Muscle layer of colon (tissue), 2 donors: ENCODE results near the gene MGST1.

ENCODE experiments used
- H3K27ac ChIP-seq: one replicate; pipeline ENCODE4 v1.7.0; 2013; ENCODE audit warnings: low read depth, mild to moderate bottlenecking, low read length, moderate library complexity
- H3K27me3 ChIP-seq, 2 donors: one replicate each; pipeline ENCODE4 v1.7.0; 2013; ENCODE audit warnings: low read length in 2 of 2, mild to moderate bottlenecking in 2 of 2; ENCODE audit not compliant: insufficient read depth in 2 of 2, control insufficient read depth in 1 of 2
- H3K36me3 ChIP-seq: one replicate; pipeline ENCODE4 v1.7.0; 2013; ENCODE audit warnings: mild to moderate bottlenecking, low read length; ENCODE audit not compliant: insufficient read depth
- H3K4me1 ChIP-seq: one replicate; pipeline ENCODE4 v1.7.0; 2013; ENCODE audit warnings: mild to moderate bottlenecking, low read length; ENCODE audit not compliant: insufficient read depth
- H3K4me3 ChIP-seq, 2 donors: one replicate each; pipeline ENCODE4 v1.7.0; 2013; ENCODE audit warnings: low read length in 2 of 2, low read depth in 1 of 2, mild to moderate bottlenecking in 1 of 2, moderate library complexity in 1 of 2
- H3K9ac ChIP-seq: one replicate; pipeline ENCODE4 v1.7.0; 2013; ENCODE audit warnings: low read length
- H3K9me3 ChIP-seq: one replicate; pipeline ENCODE4 v1.7.0; 2013; ENCODE audit warnings: mild to moderate bottlenecking, low read length
- donor health status: abdominal sarcoma.
- donor health status: Adenocarcinoma of cecum.

The MGST1 gene

DNA sequence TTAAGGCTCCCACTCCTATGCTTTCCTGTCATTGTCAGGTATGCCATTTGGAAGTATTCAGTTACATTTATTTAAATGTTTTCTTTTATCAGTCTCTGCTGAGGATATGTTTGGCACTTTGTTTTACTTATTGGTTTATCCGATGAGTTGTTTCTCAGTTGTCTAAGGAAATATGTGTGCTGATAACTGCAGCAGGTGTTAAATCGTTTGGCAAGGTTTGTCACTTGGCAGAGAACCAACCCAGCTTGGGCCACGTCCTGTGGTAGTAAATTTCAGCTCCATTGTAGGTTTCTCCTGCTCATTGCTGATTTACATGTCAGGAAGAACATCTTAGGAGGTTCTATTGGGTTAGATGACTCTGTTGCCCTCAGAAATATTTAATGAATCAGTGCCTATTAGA is 22.0 kb upstream of the MGST1 start:
- Histone ChIP-seq H3K4me3 (no peak overlapping the region), H3K27me3 (no peaks in the 10 kb centered on the region), H3K9ac (no peak overlapping the region), H3K36me3 (no peaks in the 10 kb centered on the region), H3K4me1 (no peaks in the 10 kb centered on the region), H3K27ac (no peak overlapping the region), H3K9me3 (no peaks in the 10 kb centered on the region)

DNA sequence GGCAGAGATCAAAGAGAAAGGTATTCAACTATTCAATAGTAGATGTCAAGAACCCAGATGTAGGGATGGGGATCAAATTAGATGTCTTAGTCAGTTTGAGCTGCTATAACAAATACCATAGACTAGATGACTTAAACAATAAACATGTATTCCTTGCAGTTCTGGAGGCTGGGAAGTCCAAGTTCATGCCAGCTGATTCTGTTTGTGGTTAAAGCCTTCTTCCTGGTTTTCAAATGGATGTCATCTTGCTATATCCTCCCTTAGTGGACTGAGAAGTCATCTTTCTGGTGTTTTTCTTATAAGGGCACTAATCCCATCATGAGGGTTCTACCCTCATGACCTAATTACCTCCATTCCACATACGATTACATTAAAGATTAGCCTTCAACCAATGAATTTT is 19.5 kb upstream of the MGST1 start:
- no peak overlapping the region for H3K9ac ChIP-seq
- H3K4me1 ChIP-seq = no peaks in the 10 kb centered on the region
- H3K36me3 ChIP-seq = no peaks in the 10 kb centered on the region
- H3K4me3 ChIP-seq = no peak overlapping the region
- H3K9me3 ChIP-seq = no peaks in the 10 kb centered on the region
- H3K27ac ChIP-seq = no peak overlapping the region
- no peaks in the 10 kb centered on the region for H3K27me3 ChIP-seq

DNA sequence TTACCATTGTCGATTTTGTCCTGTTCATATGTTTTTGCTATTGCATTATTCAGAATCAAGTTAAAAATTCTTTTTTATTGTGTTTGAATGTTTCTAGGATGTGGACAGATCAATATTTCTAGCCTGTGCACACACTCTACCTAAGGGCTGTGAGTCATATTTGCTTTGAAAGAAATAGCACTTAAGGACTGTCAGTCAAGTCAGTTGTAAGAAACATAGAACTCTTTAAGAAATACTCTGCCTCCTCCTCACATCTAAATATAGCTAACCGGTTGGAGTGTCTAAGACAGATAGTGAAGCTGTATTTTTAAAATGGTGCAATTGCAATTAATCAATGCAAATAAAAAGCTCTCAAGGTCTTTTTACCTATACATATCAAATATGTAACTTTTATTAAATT is 17.9 kb upstream of the MGST1 start:
- H3K36me3 ChIP-seq = no peaks in the 10 kb centered on the region
- H3K27me3 ChIP-seq = no peaks in the 10 kb centered on the region

DNA sequence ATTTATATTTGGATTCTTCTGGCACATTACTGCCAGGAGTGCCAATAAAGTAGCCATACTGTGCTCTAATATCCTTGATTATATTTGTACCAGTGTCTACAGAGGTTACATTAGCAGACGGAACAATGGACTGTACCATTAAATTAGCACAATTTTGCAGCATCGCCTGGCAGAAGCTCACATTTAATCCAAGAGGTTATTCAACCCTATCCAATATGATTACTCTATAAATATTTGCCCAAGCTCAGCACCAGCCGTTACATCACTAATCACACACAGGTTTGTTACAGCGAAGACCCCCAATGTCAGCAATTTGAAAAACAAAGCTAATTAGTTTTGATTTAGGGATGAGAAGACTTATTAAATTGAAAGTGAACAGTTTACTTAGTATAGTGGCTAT is 16.9 kb upstream of the MGST1 start:
- Histone ChIP-seq H3K27me3 (no peaks in the 10 kb centered on the region), H3K4me1 (no peaks in the 10 kb centered on the region), H3K4me3 (no peak overlapping the region), H3K27ac (no peak overlapping the region), H3K9me3 (no peaks in the 10 kb centered on the region), H3K9ac (no peak overlapping the region), H3K36me3 (no peaks in the 10 kb centered on the region)

More for the DNA sequence above, 17.9 kb upstream of the MGST1 start:
- no peaks in the 10 kb centered on the region for H3K4me1 ChIP-seq
- no peak overlapping the region for H3K9ac ChIP-seq
- H3K9me3 ChIP-seq = no peaks in the 10 kb centered on the region
- no peak overlapping the region for H3K4me3 ChIP-seq
- H3K27ac ChIP-seq = no peak overlapping the region

DNA sequence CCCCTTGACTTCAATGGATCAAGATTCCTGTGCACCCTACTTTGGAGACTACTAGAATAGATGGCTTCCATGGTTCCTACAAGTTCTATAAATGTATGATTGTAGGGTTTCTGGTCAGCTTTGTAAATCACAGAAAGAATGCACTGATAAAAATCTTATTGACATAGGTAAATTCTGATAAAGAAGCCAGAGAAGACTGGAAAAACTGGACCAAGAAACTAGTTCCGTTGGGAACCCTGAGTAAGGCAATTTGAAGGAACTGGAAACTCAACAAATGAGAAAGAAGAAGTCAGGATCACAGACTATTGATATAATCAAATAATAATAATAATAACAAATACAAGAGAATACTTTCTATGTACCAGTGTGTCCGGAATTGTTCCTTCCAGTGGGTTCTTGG is 15.4 kb upstream of the MGST1 start:
- Histone ChIP-seq H3K27me3 (no peaks in the 10 kb centered on the region), H3K9me3 (no peaks in the 10 kb centered on the region)

DNA sequence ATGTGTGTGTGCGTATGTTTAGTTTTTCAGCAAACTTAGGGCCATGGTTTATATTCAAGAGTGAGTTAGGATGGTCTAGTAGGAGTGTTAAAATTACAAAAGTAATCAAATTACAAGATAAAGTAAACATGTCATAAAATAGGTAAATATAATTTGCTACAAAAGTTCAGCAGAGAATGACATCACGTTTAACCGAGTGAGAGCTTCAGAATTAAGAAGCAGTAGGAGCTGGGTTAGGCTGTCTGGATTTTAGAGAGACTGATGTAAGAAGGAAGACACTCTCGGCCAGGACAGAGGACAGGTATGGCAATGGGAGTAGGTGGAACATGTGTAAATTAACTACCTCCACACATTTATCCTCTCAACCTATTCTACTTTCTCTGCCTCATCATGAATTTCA is 11.6 kb upstream of the MGST1 start:
- H3K4me3 ChIP-seq = no peak overlapping the region
- no peaks in the 10 kb centered on the region for H3K9me3 ChIP-seq
- no peak overlapping the region for H3K27ac ChIP-seq
- no peaks in the 10 kb centered on the region for H3K27me3 ChIP-seq
- no peak overlapping the region for H3K9ac ChIP-seq
- H3K36me3 ChIP-seq = no peaks in the 10 kb centered on the region
- H3K4me1 ChIP-seq = no peaks in the 10 kb centered on the region

More for the DNA sequence above, 15.4 kb upstream of the MGST1 start:
- Histone ChIP-seq H3K36me3 (no peaks in the 10 kb centered on the region), H3K27ac (no peak overlapping the region), H3K4me1 (no peaks in the 10 kb centered on the region), H3K9ac (no peak overlapping the region), H3K4me3 (no peak overlapping the region)

DNA sequence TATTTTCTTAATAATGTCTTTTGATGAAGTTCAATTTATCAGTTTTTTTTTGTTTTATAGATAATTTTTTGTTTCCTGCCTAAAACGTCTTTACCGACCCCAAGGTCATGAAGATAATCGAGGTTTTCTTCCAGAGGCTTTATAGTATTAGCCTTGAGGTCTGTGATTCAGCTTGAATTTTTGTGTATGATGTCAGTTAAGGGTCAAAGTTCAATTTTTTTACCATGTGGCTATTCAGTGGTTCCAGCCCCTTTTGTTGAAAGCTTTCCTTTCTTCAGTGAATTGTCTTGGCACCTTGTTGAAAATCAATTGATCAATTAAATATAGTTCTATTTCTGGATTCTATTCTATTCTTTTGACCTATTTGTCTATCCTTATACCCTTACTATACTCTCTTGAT is 3.2 kb upstream of the MGST1 start:
- Histone ChIP-seq H3K9ac (no peak overlapping the region), H3K27ac (no peak overlapping the region), H3K27me3 (no peaks in the 10 kb centered on the region), H3K4me3 (no peak overlapping the region), H3K9me3 (no peaks in the 10 kb centered on the region), H3K36me3 (no peaks in the 10 kb centered on the region), H3K4me1 (peaks cover 4% of the 10 kb centered on the region)

DNA sequence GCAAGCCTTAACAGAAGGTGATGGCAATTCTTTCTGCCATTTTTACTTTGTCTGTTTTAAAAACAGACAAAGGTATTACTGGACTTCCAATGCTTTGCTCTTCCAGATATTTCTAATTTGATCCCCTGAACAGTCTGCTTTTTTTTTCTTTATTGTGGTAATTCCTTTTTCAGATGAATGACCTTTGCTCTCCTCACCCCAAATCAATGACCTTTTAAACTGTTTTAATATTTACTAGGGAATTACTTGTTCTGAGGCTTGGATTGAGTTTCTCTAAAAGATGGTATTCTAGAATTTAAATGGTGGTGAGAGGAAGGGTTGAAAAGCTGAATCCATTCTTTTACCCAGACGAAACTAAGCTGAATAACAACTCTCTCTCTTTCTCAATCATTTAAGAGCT is 2.3 kb upstream of the MGST1 start:
- H3K4me1 ChIP-seq = peaks cover 7% of the 10 kb centered on the region
- H3K27me3 ChIP-seq = no peaks in the 10 kb centered on the region
- no peak overlapping the region for H3K4me3 ChIP-seq
- H3K36me3 ChIP-seq = no peaks in the 10 kb centered on the region
- H3K27ac ChIP-seq = no peak overlapping the region
- no peaks in the 10 kb centered on the region for H3K9me3 ChIP-seq
- H3K9ac ChIP-seq = no peak overlapping the region

DNA sequence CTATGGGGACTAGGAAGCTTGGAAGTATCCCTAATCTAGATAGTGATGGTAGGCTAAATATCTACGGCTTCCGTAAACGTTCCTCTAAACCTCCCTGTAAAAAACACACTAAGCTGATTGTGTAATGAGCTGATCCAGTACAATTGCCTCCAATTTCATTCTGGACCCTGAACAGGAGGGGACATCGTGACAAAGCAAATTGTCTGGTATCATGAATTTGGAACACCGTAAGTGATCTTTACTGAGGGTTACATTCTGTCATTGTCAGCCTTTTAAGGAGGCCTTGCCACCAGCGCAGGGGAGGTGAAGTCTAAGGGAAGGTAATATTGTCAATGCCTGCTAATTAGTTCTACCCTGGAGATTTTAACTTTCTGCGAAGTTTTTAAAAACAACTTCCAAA is 487 bp upstream of the MGST1 start:
- peak overlapping the region in 1 of 2 donors; percentile 76 for H3K4me3 ChIP-seq
- peak overlapping the region; percentile 41 for H3K9ac ChIP-seq
- peaks cover 11% of the 10 kb centered on the region for H3K4me1 ChIP-seq
- no peaks in the 10 kb centered on the region for H3K9me3 ChIP-seq
- H3K27ac ChIP-seq = peak overlapping the region; percentile 35
- H3K27me3 ChIP-seq = no peaks in the 10 kb centered on the region
- H3K36me3 ChIP-seq = no peaks in the 10 kb centered on the region

DNA sequence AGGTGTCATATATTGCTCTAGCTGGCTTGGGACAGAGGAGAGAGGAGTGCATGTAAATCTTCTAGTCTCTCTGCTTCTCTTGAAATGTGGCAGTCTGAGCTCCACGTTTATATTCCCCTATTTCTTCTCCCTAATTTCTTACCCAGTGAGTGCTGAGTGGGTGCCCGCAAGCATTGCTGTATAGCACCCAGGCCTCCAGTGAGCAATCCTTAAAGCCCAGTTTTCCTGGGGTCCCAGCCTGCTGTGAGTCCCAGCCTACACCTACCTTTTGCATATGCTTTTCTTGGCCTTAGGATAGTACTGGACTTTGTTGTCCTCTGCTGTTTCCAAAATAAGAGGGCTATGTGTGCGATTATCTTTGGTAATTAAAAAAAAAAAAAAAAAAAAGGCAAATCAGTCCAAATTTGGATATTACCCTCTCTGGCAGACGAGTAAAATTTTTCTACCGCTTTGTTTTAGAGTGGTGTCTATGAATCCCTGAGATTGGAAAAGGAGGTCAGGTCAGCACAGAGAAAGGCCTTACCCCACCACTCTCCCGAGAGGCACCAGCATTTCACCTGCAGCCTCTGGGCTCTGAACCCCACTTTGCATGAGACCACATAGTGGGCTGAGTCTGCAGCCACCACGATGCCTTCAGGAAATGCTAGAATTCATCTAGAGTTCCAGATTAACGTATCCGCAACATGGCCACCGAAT is 1.1 kb downstream of the MGST1 start:
- H3K27ac ChIP-seq = peak overlapping the region; percentile 35

DNA sequence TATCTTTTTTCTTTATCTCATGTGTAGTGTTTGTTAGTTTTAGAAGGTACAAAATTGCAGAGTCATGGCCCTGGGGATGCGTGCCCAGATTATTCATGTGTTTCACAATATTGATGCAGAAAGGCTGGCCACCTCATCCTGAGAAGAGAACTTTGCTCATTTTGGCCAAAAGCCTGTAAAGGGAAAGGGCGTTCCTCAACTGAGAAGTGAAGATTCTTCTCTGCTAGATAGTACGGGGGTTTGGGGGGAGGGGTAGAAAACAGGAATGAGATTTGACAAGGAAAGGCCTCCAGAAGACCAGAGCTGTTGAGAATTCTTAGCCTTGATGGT is 1.7 kb downstream of the MGST1 start:
- H3K9ac ChIP-seq = no peak overlapping the region
- H3K36me3 ChIP-seq = no peaks in the 10 kb centered on the region
- H3K4me3 ChIP-seq = no peak overlapping the region
- H3K27ac ChIP-seq = no peak overlapping the region
- no peaks in the 10 kb centered on the region for H3K9me3 ChIP-seq
- H3K27me3 ChIP-seq = no peaks in the 10 kb centered on the region
- peaks cover 11% of the 10 kb centered on the region for H3K4me1 ChIP-seq

More for the DNA sequence above, 1.1 kb downstream of the MGST1 start:
- H3K9ac ChIP-seq = peak overlapping the region; percentile 41
- H3K36me3 ChIP-seq = no peaks in the 10 kb centered on the region
- no peaks in the 10 kb centered on the region for H3K27me3 ChIP-seq
- no peaks in the 10 kb centered on the region for H3K9me3 ChIP-seq
- peaks cover 11% of the 10 kb centered on the region for H3K4me1 ChIP-seq
- H3K4me3 ChIP-seq = peak overlapping the region in 1 of 2 donors; percentile 76

DNA sequence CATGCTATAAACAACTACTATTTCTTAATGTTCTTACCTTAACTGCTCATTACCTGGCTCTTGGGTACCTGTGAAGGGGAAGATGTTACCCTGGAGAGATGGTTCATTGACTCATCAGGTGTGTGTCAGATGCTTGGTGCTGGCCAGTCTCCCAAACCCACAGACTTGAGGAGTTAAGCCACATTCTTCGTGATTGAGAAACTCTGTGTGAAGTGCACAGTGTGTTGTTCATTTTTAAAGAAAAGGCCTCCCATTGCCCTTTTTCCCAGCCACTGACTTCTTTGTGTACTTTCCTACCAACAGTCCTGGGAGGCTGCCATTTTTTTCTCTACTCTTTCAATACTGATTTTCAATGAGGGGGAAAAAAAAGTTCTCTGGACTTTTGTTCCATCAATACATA is 3.2 kb downstream of the MGST1 start:
- Histone ChIP-seq H3K27ac (no peak overlapping the region), H3K4me3 (no peak overlapping the region)

More for the DNA sequence above, 3.2 kb downstream of the MGST1 start:
- H3K9ac ChIP-seq = no peak overlapping the region
- H3K27me3 ChIP-seq = no peaks in the 10 kb centered on the region
- H3K4me1 ChIP-seq = peaks cover 11% of the 10 kb centered on the region
- H3K36me3 ChIP-seq = no peaks in the 10 kb centered on the region
- H3K9me3 ChIP-seq = no peaks in the 10 kb centered on the region
